ENCODE results near the gene SH2B3. TPM values are rescaled to one million over a fixed set of nuclear protein-coding genes. Genes with fewer than 3 reads are reported as not detected.
A peak's percentile ranks its signal among the peaks of the same experiment; 100 is the strongest.
"Not testable (repeated sequence)": the region's sequence is repeated elsewhere in the genome, so short reads cannot be mapped to it uniquely, and the experiment has no call there.

Gene SH2B3
- total RNA-seq, 4 donors from 2014 or later, result 14.1 to 36.5 (median 25.6) TPM

DNA sequence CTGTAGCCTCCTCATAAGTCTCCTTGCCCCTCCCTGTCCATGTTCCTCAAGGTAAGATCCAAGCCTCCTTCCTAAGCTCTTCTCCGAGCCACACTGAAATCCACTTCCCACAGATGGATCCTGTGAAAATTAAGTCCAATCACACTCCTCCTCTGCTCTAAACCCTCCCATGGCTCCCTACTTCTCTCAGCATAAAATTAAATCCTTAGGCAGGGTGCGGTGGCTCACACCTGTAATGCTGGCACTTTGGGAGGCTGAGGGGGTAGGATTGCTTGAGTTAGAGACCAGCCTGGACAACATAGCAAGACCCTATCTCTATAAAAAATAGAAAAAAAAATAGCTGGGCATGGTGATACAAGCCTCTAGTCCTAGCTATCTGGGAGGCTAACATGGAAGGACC is 39.1 kb upstream of the SH2B3 start:
- no peak overlapping the region for H3K27ac ChIP-seq
- DNase-seq, result no peak
- 74 to 96% methylated on average over 2 of the region's 2 CpGs for WGBS, 2 donors
- TF ChIP-seq POLR2A (IDR thresholded peaks at IDR 0.05), result no peak
- no peaks in the 10 kb centered on the region for H3K9me3 ChIP-seq
- H3K27me3 ChIP-seq, result no peaks in the 10 kb centered on the region
- H3K36me3 ChIP-seq, result peaks cover 0 to 6% of the 10 kb centered on the region in 2 donors
- H3K4me3 ChIP-seq (replicated peaks in 1 of 3), result no peak overlapping the region
- peaks cover 13% of the 10 kb centered on the region in 2 donors for H3K4me1 ChIP-seq
- intact Hi-C loops (cut with DNase I), result no loop called here

DNA sequence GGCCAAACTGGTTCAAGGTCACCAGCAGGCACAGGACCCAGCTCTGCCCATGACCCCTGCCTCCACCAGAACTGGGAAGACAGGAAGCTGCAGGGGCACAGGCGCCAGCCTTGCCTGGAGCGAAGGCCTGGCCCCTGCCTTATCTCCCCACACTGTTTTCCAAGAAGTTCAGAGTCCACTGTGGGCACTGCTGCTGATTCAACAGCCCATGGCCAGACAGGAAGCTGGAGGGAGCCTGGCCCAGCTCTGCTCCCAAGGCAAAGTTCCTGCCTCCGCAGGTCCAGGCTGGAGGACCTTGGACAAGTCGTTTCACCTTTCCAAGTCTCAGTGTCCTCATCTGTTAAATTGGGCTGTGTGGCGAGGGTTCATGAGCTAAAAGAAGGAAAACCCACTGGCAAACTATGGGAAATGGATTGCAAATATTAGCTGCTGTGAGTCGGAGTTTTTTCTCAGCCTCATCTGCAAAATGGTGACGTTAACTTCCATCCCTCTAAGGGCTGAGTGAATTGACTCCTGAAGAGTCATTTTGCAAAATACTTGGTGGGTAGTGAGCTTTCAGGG is 38.0 kb upstream of the SH2B3 start:
- peak overlapping the region in 2 of 3 donors; percentile 67 to 79 for H3K4me3 ChIP-seq (replicated peaks in 1 of 3)
- no peaks in the 10 kb centered on the region for H3K27me3 ChIP-seq
- TF ChIP-seq, protein P1, sequence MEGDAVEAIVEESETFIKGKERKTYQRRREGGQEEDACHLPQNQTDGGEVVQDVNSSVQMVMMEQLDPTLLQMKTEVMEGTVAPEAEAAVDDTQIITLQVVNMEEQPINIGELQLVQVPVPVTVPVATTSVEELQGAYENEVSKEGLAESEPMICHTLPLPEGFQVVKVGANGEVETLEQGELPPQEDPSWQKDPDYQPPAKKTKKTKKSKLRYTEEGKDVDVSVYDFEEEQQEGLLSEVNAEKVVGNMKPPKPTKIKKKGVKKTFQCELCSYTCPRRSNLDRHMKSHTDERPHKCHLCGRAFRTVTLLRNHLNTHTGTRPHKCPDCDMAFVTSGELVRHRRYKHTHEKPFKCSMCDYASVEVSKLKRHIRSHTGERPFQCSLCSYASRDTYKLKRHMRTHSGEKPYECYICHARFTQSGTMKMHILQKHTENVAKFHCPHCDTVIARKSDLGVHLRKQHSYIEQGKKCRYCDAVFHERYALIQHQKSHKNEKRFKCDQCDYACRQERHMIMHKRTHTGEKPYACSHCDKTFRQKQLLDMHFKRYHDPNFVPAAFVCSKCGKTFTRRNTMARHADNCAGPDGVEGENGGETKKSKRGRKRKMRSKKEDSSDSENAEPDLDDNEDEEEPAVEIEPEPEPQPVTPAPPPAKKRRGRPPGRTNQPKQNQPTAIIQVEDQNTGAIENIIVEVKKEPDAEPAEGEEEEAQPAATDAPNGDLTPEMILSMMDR (IDR thresholded peaks at IDR 0.05), result no peak
- TF ChIP-seq POLR2A (IDR thresholded peaks at IDR 0.05), result no peak
- peaks cover 0 to 3% of the 10 kb centered on the region in 2 donors for H3K36me3 ChIP-seq
- intact Hi-C loops (cut with DNase I), result no loop called here
- H3K9me3 ChIP-seq, result no peaks in the 10 kb centered on the region
- H3K27ac ChIP-seq, result no peak overlapping the region
- DNase-seq, result no peak
- H3K4me1 ChIP-seq, result peaks cover 8 to 13% of the 10 kb centered on the region in 2 donors
- WGBS, 2 donors, result 51 to 54% methylated on average over 6 to 7 of the region's 7 CpGs

DNA sequence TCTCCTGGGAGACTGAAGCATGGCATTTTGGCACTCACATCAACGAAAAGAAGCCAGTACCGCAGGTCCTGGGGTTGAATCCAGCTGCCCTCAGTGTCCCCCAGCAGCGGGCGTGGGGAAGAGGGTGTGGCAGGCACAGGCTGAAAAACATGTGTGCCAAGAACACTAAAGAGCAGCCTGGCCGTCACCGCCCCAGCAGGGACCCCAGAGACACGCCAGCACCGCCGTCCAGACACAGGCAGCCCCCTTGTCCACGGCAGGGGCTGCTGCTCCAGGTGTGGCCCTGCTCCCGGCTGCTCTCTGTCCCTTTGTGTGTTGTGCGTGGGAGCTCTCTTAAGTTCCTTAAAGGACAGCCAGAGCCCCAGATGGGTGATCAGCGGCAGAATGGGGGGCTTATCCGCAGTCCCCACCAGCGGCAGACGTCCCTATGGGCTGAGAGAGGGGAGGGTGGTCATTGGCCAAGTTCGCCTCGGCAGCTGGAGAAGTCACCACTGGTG is 37.4 kb upstream of the SH2B3 start:
- Histone ChIP-seq H3K36me3 (no peaks in the 10 kb centered on the region), H3K27ac (no peak overlapping the region), H3K4me1 (peaks cover 8 to 13% of the 10 kb centered on the region in 2 donors), H3K9me3 (no peaks in the 10 kb centered on the region), H3K27me3 (no peaks in the 10 kb centered on the region), H3K4me3 (replicated peaks in 1 of 3) (peak overlapping the region; percentile 67 to 79 (median 73))
- WGBS, 2 donors, result 1 to 4% methylated on average over 8 to 18 of the region's 18 CpGs
- intact Hi-C loops (cut with DNase I), result no loop called here
- TF ChIP-seq, protein P1 (IDR thresholded peaks at IDR 0.05), result no peak
- TF ChIP-seq POLR2A (IDR thresholded peaks at IDR 0.05), result no peak
- DNase-seq, result peak; percentile 20 to 31

DNA sequence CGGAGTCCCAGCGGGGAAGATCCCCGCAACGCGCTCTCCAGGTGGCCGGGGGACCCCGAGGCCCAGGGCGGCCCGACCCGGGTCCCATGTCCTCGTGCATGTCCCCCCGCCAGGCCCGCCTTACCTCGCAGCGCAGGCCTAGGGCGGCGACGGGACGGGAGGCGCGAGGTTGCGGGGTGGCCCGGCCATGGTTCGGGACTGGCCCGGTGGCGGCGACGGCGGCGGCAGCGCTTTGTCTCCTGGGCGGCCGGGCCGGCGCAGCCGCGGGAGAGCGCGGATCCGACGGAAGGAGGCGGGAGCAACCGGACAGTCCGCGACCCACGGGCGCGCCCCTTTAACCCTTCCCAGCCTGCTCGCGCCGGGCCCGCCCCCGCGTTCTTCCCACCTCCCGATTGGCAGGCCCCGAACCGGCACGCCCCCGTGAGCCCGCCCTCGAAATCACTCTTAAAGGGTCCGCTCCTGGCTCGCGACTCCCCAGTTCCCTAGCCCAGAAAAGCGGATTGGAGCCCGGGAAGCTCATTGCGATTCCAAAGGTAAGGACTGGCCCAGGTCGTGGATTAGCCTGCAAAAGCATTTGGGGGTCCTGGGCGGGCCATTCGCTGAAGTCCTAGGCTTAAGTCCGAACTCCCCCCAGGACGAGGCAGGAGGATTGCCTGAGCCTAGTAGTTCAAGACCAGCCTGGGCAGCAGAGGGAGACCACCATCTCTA is 36.8 kb upstream of the SH2B3 start, which contains the start of gene PHETA1:
TSS of gene PHETA1 (minus strand) at position 308 of the 708 bp plus-strand sequence. CDS start 5,668 bp downstream, outside the sequence.
- peak in 1 of 2 donors; percentile 81 for TF ChIP-seq POLR2A (IDR thresholded peaks at IDR 0.05)
- TF ChIP-seq, protein P1 (IDR thresholded peaks at IDR 0.05), result peak in 1 of 6 experiments; percentile 8
- intact Hi-C loops (cut with DNase I), result no loop called here
- H3K27me3 ChIP-seq, result no peaks in the 10 kb centered on the region
- 4 to 7% methylated on average over 6 to 17 of the region's 72 CpGs for WGBS, 2 donors
- no peaks in the 10 kb centered on the region for H3K9me3 ChIP-seq
- H3K36me3 ChIP-seq, result no peaks in the 10 kb centered on the region
- no peak within 1 kb of the TSS for H3K27ac ChIP-seq
- H3K4me3 ChIP-seq (replicated peaks in 1 of 3), result peak within 1 kb of the TSS; percentile 67 to 79 (median 73)
- peak; percentile 95 to 96 for DNase-seq
- peaks cover 8 to 13% of the 10 kb centered on the region in 2 donors for H3K4me1 ChIP-seq

DNA sequence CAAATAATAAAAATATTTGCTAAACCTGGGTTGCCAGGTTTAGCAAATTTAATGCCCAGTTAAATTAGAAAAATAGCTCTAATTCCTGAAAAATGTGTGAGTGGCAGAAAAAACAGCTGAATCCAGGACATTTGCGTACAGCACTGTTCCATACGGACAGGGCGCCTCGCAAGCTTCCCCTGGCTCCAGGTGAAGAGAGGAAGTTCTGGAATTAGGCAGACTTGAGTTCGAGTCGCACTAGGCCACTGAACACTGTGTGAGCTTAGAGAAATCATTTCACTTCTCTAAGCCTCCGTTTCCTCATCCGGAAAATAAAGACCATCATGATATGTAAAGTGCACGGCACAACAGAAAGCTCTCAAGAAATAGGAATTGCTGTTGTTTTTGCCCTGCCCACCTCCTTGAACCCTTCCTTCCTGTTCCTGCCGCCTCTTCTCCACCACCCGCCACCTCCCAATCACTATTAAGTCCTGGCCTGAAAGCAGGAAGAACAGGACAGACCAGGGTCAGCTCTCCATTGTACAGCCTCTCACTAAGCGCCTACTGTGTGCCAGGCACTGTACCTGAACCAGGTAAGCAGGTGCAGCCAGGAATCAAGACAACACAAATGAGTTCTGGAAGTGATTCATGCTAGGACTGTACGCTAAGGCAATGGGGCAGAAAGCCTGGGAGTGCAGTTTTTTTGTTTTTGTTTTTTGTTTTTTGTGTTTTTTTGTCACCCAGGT is 36.1 kb upstream of the SH2B3 start:
- no peak for DNase-seq
- Histone ChIP-seq H3K27ac (no peak overlapping the region), H3K4me1 (peaks cover 8 to 13% of the 10 kb centered on the region in 2 donors), H3K27me3 (no peaks in the 10 kb centered on the region), H3K36me3 (no peaks in the 10 kb centered on the region), H3K9me3 (no peaks in the 10 kb centered on the region), H3K4me3 (replicated peaks in 1 of 3) (peak overlapping the region; percentile 28 to 79 (median 67))
- TF ChIP-seq POLR2A (IDR thresholded peaks at IDR 0.05), result no peak
- TF ChIP-seq, protein P1 (IDR thresholded peaks at IDR 0.05), result no peak
- intact Hi-C loops (cut with DNase I), result no loop called here
- 48 to 59% methylated on average over 13 of the region's 13 CpGs for WGBS, 2 donors

DNA sequence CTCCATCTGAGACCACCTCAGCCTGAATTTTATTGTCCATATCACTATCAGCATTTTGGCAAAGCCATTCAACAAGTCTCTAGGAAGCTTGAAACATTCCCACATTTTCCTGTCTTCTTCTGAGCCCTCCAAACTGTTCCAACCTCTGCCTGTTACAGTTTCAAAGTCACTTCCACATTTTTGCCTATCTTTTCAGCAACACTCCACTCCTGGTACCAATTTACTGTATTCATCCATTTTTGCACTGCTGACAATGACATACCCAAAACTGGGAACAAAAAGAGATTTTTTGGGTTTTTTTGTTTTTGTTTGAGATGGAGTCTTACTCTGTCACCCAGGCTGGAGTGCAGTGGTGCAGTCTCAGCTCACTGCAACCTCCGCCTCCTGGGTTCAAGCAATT is 32.5 kb upstream of the SH2B3 start:
- H3K4me1 ChIP-seq; H3K36me3 ChIP-seq; H3K4me3 ChIP-seq (replicated peaks in 1 of 3); DNase-seq; H3K27me3 ChIP-seq; intact Hi-C loops (cut with DNase I); H3K27ac ChIP-seq; H3K9me3 ChIP-seq: not testable (repeated sequence)
- WGBS, 2 donors, result 96 to 100% methylated on average over 1 of the region's 1 CpG

Data from thyroid gland (tissue), 4 donors.